Nephron (organoid): ENCODE data around the gene IL1RN.
A peak's percentile ranks its signal among the peaks of the same experiment; 100 is the strongest.

Experiments used
- H3K27ac Mint-ChIP-seq, 3 experiments: 2 replicates each; pipeline ENCODE4 v1.8.0; 2020; ENCODE audit warnings: mixed read lengths in 3 of 3, mild to moderate bottlenecking in 2 of 3, moderate library complexity in 1 of 3
- H3K27me3 Mint-ChIP-seq: 2 replicates; pipeline ENCODE4 v1.8.0; 2021; ENCODE audit warnings: low read depth, mild to moderate bottlenecking, moderate library complexity, mixed read lengths
- H3K36me3 Mint-ChIP-seq: 2 replicates; pipeline ENCODE4 v1.8.0; 2020; ENCODE audit warnings: low read depth, mixed read lengths
- H3K4me1 Mint-ChIP-seq: 2 replicates; pipeline ENCODE4 v1.8.0; 2020; ENCODE audit warnings: mixed read lengths
- H3K4me3 Mint-ChIP-seq, 3 experiments: 2 replicates each; pipeline ENCODE4 v1.8.0; 2020; ENCODE audit warnings: mild to moderate bottlenecking in 3 of 3, mixed read lengths in 3 of 3, moderate library complexity in 2 of 3
- H3K9me3 Mint-ChIP-seq: 2 replicates; pipeline ENCODE4 v1.8.0; 2020; ENCODE audit warnings: mixed read lengths
- CTCF ChIP-seq, 3 experiments: fragments of 200-600 bp; sonication (generic); IDR thresholded peaks; one replicate each; pipeline ENCODE4 v1.5.0; 2021; ENCODE audit warnings: antibody characterized with exemption in 3 of 3; ENCODE audit not compliant: unreplicated experiment in 3 of 3

IL1RN gene

GRCh38 chr2:113174376-113174750, 47.0 kb downstream of the IL1RN start:
- H3K9me3 Mint-ChIP-seq: no peaks in the 10 kb centered on the region
- TF ChIP-seq CTCF (IDR thresholded peaks at IDR 0.05; ENCODE audit: unreplicated experiment in 3 of 3): no peak

GRCh38 chr2:113175042-113175628, 47.7 kb downstream of the IL1RN start:
- no peaks in the 10 kb centered on the region for H3K9me3 Mint-ChIP-seq
- H3K36me3 Mint-ChIP-seq: no peaks in the 10 kb centered on the region
- H3K4me3 Mint-ChIP-seq: no peak overlapping the region
- H3K27me3 Mint-ChIP-seq: peaks cover 8% of the 10 kb centered on the region
- peak overlapping the region in 1 of 3 experiments; percentile 8 for H3K27ac Mint-ChIP-seq
- H3K4me1 Mint-ChIP-seq: peaks cover 5% of the 10 kb centered on the region
- no peak for TF ChIP-seq CTCF (IDR thresholded peaks at IDR 0.05; ENCODE audit: unreplicated experiment in 3 of 3)

More at GRCh38 chr2:113174376-113174750, 47.0 kb downstream of the IL1RN start:
- H3K4me3 Mint-ChIP-seq: no peak overlapping the region
- H3K4me1 Mint-ChIP-seq: peaks cover 5% of the 10 kb centered on the region
- H3K36me3 Mint-ChIP-seq: no peaks in the 10 kb centered on the region
- peaks cover 8% of the 10 kb centered on the region for H3K27me3 Mint-ChIP-seq
- H3K27ac Mint-ChIP-seq: no peak overlapping the region

GRCh38 chr2:113175736-113176695, 48.6 kb downstream of the IL1RN start:
- H3K9me3 Mint-ChIP-seq: no peaks in the 10 kb centered on the region
- no peak for TF ChIP-seq CTCF (IDR thresholded peaks at IDR 0.05; ENCODE audit: unreplicated experiment in 3 of 3)
- peaks cover 5% of the 10 kb centered on the region for H3K4me1 Mint-ChIP-seq
- H3K27ac Mint-ChIP-seq: peak overlapping the region in 1 of 3 experiments; percentile 63
- no peak overlapping the region for H3K4me3 Mint-ChIP-seq
- H3K36me3 Mint-ChIP-seq: no peaks in the 10 kb centered on the region
- H3K27me3 Mint-ChIP-seq: peaks cover 8% of the 10 kb centered on the region

GRCh38 chr2:113176696-113177355, 49.4 kb downstream of the IL1RN start:
- Mint-ChIP-seq H3K9me3 (no peaks in the 10 kb centered on the region), H3K27me3 (peaks cover 8% of the 10 kb centered on the region), H3K4me1 (peaks cover 5% of the 10 kb centered on the region), H3K27ac (peak overlapping the region in 1 of 3 experiments; percentile 63), H3K4me3 (no peak overlapping the region), H3K36me3 (no peaks in the 10 kb centered on the region)
- TF ChIP-seq CTCF (IDR thresholded peaks at IDR 0.05; ENCODE audit: unreplicated experiment in 3 of 3): no peak

GRCh38 chr2:113178069-113178746, 50.8 kb downstream of the IL1RN start:
- Mint-ChIP-seq H3K4me1 (peaks cover 5% of the 10 kb centered on the region), H3K36me3 (no peaks in the 10 kb centered on the region), H3K27ac (no peak overlapping the region), H3K9me3 (no peaks in the 10 kb centered on the region), H3K27me3 (peaks cover 6% of the 10 kb centered on the region), H3K4me3 (no peak overlapping the region)
- no peak for TF ChIP-seq CTCF (IDR thresholded peaks at IDR 0.05; ENCODE audit: unreplicated experiment in 3 of 3)
